ENCODE measurements around the gene CBR3. TPM values are rescaled to one million over a fixed set of nuclear protein-coding genes. Genes with fewer than 3 reads are reported as not detected.

The CBR3 gene
- total RNA-seq, 4 donors from 2014 or later = 20.9 to 46.7 (median 24.5) TPM

DNA sequence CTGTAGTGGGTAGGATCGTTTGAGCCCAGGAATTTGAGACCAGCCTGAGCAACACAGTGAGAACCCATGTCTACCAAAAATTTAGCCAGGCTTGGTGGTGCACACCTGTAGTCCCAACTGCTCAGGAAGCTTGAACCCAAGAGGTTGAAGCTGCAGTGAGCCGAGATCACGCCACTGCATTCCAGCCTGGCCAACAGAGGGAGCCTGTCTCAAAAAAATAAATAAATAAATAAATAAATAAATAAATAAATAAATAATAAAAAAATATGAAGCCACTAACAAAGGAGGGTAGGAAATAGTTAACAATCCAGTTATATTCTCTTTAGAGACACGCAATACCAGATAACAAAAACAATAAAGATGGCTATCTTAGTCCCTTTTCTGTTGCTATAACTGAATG lies 11.9 kb upstream of the CBR3 start:
- TF ChIP-seq, protein P1, sequence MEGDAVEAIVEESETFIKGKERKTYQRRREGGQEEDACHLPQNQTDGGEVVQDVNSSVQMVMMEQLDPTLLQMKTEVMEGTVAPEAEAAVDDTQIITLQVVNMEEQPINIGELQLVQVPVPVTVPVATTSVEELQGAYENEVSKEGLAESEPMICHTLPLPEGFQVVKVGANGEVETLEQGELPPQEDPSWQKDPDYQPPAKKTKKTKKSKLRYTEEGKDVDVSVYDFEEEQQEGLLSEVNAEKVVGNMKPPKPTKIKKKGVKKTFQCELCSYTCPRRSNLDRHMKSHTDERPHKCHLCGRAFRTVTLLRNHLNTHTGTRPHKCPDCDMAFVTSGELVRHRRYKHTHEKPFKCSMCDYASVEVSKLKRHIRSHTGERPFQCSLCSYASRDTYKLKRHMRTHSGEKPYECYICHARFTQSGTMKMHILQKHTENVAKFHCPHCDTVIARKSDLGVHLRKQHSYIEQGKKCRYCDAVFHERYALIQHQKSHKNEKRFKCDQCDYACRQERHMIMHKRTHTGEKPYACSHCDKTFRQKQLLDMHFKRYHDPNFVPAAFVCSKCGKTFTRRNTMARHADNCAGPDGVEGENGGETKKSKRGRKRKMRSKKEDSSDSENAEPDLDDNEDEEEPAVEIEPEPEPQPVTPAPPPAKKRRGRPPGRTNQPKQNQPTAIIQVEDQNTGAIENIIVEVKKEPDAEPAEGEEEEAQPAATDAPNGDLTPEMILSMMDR (IDR thresholded peaks at IDR 0.05; ENCODE audit: low read depth) = no peak

DNA sequence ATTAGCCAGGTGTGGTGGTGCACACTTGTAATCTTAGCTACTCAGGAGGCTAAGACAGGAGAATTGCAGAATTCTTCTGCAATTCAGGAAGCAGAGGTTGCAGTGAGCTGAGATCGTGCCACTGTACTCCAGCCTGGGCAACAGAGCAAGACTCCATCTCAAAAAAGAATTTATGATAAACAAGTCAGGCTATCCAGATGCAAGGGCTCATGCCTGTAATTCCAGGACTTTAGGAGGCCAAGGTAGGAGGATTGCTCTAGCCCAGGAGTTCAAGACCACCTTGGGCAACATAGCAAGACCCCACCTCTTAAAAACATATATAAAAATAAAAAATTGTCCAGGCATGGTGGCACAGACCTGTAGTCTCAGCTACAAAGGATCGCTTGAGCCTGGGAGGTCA lies 10.5 kb upstream of the CBR3 start:
- TF ChIP-seq, protein P1 (IDR thresholded peaks at IDR 0.05; ENCODE audit: low read depth) = no peak

DNA sequence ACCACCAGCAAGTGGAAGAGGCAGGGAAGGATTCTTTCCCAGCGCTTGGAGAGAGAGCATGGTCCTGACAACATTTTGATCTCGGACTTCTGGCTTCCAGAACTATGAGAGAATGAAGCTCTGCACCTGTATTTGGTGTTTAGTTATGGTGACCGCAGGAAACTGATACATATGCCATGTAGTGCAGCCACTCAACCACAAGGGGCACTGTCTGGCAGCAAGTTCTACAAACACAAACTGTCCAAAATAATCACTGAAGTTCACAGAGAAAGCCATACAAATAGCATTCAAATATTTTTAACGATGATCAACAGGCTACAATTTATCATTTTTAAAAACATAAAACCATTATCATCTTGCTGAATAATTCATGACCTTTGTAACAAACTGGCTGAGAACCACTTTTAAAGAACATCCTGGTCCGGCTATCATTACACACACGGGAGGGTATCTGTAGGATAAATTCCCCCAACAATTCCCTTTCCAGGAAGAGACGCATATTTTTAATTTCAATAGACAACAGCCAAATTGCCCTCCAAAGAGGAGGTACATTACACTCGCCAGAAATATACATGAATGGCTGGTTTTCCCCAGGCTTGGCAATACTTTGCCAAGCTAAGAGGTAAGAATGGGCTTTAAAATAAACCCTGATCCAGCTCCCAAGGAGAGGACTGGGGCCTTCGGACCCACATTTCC lies 9.2 kb upstream of the CBR3 start:
- TF ChIP-seq, protein P1 (IDR thresholded peaks at IDR 0.05; ENCODE audit: low read depth) = no peak

- TF ChIP-seq, protein P1 (IDR thresholded peaks at IDR 0.05; ENCODE audit: low read depth) = no peak
Measured at GRCh38 chr21:36126208-36126565, 8.7 kb upstream of the CBR3 start.

DNA sequence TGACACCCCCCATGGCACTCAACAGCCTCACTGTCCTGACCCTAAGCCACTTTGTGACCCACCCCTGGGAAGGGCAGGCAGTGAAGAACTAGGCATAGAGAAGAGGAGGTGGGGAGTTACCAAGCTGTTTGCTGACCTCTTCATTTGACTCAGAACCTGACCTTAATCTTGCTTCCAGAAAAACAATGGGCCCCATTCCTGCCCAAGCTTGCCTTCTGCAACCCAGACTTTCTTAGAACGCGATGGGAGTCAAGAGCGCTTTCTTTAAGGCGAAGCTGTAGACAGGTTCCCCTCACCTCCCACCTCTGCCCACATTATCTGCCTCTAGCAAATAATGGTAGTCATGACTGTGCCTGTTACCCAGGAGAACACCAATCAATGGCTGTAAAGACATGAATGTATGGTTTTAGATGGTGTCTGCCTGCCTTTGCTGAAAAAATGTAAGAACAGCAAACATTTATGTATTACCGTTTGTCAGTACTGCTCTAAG lies 8.2 kb upstream of the CBR3 start:
- TF ChIP-seq, protein P1 (IDR thresholded peaks at IDR 0.05; ENCODE audit: low read depth) = no peak

GRCh38 chr21:36127250-36127904 lies 7.5 kb upstream of the CBR3 start:
- TF ChIP-seq, protein P1 (IDR thresholded peaks at IDR 0.05; ENCODE audit: low read depth) = no peak

DNA sequence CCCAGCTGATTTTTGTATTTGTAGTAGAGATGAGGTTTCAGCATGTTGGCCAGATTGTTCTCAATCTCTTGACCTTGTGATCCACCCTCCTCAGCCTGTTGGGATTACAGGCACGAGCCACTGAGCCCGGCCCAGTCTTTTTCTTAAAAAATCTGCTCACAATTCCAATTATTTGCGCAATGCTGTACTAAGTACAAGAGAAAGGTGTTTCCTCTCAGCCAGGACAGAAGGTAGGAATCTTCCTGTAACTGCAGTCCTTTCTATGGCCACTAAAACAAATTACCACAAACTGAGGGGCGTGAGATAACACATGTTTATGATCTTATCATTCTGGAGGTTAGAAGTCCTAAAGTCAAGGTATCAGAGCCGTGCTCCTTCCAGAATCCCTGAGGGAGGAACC lies 6.9 kb upstream of the CBR3 start:
- TF ChIP-seq, protein P1 (IDR thresholded peaks at IDR 0.05; ENCODE audit: low read depth) = no peak

Data from subcutaneous adipose tissue (tissue), 4 donors.